Activated T-cell treated with anti-CD3 and anti-CD28 coated beads, Interleukin-2, amount 50 U/mL, for 48 hours (primary cell): ENCODE data around the gene CC2D1B.
"Not testable (repeated sequence)": the region's sequence is repeated elsewhere in the genome, so short reads cannot be mapped to it uniquely, and the experiment has no call there.

Experiments used
- DNase-seq, 2 experiments: peaks; one replicate each; pipeline ENCODE4 v3.0.0-alpha.2; 2020

CC2D1B gene, protein sequence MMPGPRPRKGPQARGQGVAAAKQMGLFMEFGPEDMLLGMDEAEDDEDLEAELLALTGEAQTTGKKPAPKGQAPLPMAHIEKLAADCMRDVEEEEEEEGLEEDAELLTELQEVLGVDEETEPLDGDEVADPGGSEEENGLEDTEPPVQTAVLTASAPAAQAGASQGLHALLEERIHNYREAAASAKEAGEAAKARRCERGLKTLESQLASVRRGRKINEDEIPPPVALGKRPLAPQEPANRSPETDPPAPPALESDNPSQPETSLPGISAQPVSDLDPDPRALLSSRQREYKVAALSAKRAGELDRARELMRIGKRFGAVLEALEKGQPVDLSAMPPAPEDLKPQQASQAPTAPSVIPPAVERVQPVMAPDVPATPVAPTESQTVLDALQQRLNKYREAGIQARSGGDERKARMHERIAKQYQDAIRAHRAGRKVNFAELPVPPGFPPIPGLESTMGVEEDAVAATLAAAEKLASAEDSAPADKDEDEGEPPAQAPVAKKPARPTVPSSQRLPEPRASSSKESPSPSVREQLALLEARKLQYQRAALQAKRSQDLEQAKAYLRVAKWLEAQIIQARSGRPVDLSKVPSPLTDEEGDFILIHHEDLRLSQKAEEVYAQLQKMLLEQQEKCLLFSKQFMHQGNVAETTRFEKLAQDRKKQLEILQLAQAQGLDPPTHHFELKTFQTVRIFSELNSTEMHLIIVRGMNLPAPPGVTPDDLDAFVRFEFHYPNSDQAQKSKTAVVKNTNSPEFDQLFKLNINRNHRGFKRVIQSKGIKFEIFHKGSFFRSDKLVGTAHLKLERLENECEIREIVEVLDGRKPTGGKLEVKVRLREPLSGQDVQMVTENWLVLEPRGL

DNA sequence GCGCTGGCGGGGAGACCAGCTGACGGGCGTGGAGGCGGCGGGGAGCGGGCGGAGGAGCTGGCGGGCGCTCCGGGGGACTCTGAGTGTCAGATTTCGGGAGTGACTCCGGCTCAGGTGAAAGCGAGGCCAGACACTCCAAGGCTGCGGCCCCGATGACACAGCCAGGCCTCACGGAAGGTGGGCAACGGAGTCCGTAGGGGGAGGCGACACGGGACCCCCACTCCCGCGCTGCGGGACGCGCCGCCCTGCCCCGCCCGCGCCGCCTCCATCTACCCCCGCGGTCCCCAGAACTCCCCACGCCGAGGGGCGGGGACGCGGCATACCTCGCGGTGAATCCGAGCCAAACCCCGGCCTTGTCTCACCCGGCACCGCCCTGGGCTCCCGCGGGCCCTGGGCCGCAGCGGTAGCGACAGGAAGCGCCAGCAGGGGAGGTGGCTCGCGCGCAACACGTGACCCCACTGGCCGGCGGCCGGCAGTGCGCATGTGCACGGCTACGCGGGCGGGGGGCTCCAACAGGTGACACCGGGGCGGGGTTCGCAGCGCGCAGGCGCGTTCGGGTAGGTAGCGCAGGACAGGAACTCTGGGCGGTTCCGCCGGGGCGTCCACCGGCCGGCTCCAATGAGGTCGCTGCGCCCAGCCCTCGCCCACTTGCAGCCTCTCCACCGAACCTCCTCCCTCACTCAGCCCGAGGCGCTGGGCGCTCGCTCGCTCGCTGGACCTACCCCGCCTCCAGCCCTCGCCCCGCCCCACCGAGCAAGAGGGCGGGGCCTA lies at the start of gene CC2D1B:
Gene CC2D1B, minus strand, starts transcription at position 460 of the 771 bp plus-strand sequence. CDS start 1,585 bp downstream, outside the sequence.
- DNase-seq, result peak; percentile 99

DNA sequence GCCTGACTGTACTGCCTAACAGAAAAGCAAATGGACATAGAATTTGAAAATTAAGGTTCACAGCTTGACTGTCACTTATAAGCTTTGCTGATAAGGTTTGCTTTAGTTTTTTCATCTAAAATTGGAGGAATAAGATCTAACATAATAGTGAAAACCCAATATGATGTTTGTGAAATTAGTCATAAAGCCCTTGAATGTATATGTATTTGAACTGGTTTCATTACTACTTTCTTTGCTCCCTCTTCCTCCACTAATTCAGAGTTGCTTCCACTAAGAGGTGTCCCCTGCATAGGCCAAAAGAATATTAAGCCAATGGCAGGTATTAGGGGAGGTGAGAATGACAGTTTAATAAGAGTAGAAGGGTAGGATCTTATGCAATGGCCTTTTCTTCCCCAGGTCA lies 48.9 kb upstream of the CC2D1B start:
- DNase-seq, result no peak

DNA sequence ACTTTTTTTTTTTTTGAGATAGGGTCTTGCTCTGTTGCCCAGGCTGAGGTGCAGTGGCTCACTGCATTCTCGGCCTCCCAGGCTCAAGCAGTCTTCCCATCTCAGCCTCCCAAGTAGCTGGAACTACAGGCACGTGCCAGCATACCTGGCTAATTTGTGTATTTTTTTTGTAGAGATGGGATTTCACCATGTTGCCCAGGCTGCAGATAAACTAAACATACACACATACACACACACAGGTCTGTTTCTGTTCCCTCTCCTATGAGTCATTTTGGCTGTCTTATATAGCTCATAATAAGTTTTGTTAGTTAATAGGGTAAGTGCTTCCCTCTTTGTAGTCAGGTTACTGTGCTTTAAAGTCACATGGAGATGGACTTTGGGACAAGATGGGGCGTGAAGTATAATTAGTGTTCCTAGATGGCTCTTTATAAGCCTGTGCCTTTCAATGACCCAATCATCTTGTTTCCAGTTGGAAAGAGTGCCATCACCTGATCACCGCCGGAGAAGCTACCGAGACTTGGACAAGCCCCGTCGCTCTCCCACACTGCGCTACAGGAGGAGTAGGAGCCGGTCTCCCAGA lies 47.5 kb upstream of the CC2D1B start:
- DNase-seq, result no peak

DNA sequence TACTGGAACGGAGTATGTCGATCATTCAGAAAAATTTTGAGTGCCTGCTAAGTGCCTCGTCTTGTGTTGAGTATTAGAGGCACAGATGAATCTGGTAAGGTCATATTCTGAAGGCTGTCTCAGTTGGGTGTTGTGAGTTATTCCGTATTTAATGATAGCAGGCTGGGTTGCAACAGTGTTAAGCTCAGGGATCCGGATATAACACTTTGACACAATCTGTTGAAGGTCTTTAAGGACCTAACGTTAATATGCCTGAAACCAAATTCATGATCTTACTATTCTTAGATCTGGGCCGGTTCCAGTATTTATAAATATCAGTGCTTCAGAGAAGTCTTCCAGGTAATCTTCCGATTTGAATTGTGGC lies 39.0 kb upstream of the CC2D1B start:
- DNase-seq, result no peak

DNA sequence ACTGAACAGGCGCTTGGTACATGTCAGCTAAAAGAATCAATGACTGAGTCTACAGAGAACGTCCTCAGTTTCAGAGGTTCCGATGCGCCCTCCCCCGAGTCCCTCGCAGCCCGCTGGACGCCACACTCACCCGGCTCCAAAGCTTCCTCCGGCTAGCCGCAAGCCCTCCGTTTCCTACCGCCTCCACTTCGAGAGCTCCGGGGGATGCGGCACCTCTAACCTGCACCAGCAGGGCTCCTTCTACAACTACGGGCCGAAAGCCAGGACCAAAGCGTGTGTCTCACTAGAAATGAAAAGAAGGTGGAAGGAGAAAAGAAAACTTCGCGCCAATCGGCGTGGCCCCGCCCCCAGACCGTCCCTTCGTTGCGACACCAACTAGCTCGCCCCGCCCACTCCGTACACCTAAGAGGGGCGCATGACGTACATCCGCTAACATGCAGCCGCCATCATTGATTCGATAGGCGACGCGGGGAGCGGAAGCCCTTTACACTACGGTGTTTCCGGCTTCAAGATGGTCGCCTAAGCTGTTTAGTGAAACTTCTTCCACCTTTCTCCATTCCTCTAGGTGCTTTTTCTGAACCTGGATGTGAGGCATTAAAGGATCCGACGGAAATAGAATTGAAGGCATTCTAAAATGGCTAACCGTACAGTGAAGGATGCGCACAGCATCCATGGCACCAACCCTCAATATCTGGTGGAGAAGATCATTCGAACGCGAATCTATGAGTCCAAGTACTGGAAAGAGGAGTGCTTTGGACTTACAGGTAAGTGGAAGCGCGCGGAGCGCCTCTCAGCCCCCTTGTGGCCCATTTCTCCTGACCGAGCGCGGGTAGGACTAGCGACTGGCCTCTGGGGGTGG lies 38.3 kb upstream of the CC2D1B start, which contains the start of the genes ORC1 and PRPF38A:
Gene ORC1, minus strand, starts transcription at position 308 of the 859 bp plus-strand sequence. CDS start 2,200 bp downstream, outside the sequence.
Gene PRPF38A, plus strand, starts transcription at position 487 of the 859 bp plus-strand sequence. Its CDS starts 148 bp downstream, at position 635.
- peak; percentile 98 to 99 for DNase-seq

DNA sequence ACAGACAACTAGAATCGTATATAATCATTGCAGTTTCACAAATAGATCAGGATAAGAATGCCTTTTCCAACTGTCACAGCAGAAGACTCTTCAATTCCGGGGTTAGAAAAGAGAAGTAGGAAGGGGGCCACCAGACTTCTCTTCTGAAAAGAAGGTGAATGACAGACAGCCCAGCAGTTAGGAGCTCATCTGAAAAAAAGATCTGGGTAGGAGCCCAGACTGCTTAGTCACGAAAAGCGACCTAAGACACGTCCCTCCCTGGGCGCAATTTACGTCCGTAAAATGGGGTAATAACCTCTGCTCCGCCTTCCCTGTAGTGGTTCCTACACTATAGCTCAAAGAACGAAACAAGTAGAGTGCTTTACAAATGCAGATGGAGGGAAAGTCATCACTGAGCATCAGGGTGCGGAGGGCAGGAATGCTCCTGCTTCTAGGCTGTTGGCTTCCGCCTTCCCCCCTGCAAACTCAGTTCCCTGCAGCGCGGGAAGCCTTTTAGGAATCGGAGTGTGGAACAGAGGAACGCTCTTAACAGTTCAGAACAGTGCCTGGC lies 37.6 kb upstream of the CC2D1B start:
- DNase-seq, result peak in 1 of 2 experiments; percentile 68

DNA sequence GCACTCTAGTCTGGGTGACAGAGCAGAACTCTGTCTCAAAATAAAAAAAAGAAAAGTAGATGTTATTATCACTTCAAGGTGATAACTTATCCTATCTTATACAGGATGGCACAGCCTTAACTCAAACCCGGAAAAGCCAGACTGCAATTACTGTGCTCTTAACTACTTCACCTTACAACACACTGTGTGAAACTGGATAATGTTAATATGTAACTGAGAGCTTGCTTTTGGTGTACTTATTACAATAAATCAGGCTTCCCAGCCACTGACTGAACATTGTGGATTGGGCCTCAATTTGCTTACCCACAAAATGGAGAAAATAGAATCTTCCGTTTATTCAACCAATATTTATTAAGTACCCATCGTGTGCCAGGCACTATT lies 36.8 kb upstream of the CC2D1B start:
- DNase-seq, result no peak

DNA sequence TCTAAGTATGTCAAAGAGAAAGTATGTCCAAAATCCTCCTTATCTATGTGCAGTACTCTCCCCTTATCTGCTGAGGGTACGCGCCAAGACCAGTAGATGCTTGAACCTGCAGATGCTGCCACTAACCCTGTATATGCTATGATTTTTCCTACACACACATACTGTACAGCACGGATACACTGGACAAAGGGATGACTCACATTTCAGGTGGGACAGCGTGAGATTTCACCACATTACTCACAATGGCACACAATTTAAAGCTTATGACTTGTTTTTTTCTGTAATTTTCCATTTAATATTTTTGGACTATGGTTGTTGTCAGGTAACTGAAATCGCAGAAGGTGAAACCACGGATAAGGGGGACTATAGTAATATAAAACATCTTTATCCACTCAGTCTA lies 34.1 kb upstream of the CC2D1B start:
- no peak for DNase-seq

DNA sequence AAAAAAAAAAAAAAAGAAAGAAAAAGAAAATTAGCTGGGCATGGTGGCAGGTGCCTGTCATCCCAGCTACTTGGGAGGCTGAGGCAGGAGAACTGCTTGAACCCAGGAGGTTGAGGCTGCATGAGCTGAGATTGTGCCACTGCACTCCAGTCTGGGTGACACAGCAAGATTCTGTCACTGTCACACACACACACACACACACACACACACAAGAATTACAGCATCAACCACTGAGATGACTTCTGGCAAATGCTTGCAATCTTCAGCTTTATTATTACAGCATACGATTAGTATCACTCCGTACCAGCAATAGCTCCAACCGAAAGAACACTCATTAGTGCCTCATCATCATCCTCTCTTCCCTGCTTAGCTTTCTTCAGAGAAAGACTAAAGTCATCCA lies 33.6 kb upstream of the CC2D1B start:
- DNase-seq, result no peak

DNA sequence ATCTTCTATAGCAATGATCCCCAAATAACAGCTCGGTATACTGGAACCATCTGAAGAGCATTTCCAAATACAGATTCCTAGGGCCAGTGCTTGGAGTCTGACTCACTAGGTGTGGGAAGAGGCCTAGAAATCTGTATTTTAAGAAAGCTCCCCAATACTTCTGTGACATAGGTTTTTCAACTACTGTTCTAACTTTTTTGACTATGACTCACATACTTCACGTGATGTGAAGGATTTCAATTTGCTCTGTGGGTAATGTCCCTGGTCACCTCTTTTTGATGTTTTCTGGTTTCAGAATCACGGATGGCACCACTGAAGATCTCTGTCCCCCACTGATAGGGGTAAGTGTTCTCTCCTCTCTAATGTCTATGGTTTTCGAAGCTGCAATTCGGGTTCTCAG lies 27.2 kb upstream of the CC2D1B start:
- no peak for DNase-seq

DNA sequence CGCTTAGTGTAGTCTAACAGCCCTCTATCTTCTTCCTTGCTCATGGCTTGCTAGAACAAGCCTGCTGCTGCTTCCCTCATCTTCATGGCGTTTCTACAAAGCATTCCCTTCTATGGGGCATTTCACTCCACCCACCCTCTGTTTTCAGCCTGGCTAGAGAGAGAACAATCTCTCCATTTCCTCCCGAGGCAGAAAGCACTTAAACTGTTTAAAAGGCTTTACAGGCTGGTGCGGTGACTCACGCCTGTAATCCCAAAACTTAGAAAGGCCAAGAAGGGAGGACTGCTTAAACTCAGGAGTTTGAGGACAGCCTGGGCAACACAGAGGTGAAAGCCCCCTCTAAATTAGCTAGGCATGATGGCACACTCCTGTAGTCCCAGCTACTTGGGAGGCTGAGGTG lies 20.5 kb upstream of the CC2D1B start:
- no peak for DNase-seq

DNA sequence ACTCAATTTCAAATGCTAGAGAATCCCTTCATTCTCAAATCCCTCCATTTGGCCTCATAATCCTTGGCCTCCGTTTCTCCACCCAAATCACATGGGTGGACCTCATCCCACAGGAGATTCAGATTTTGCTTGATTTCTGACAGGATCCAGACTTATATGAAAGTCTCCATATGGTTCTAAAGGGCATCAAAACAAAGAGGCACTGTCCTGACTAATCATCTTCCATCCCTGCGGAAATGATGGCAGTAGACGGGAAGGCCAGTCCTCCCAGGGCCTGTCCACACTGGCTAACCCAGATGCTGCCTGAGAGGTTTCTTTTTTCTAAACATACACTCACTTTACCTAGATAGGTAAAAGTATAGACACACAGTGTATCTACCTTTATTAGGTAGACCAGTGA lies 19.4 kb upstream of the CC2D1B start:
- DNase-seq, result no peak

DNA sequence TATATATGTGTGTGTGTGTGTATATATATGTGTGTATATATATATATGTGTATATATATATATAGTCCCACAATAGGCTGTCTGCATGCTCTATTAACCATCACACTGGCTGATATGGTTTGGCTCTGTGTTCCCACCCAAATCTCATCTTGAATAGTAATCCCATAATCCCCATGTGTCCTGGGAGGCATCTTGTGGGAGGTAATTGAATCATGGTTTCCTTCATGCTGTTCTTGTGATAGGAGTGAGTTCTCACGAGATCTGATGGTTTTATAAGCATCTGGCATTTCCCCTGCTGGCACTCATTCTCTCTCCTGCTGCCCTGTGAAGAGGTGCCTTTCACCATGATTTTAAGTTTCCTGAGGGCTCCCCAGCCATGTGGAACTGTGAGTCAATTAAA lies 3.8 kb upstream of the CC2D1B start:
- not testable (repeated sequence) for DNase-seq

DNA sequence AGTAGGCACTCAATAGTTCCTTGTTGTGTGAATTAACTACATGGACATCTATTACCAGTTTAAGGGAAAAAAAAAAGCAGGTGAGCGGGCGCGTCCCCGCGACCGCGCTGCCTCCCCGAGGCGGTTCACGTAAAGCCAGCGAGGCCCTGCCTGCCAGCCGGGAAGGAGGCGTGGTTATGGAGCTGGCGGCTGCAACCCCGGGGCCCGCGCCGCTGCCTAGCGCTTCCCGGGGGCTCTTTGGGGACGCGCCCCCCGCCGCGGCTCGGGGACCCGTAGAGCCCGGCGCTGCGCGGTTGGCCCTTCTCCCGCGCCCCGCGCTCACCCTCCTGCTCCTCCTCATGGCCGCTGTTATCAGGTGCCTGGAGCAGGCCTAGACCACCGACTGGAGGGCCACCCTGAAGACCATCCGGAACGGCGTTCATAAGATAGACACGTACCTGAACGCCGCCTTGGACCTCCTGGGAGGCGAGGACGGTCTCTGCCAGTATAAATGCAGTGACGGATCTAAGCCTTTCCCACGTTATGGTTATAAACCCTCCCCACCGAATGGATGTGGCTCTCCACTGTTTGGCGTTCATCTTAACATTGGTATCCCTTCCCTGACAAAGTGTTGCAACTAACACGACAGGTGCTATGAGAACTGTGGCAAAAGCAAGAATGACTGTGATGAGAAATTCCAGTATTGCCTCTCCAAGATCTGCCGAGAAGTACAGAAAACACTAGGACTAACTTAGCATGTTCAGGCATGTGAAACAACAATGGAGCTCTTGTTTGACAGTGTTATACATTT lies 2.6 kb upstream of the CC2D1B start:
- peak; percentile 52 to 72 for DNase-seq

DNA sequence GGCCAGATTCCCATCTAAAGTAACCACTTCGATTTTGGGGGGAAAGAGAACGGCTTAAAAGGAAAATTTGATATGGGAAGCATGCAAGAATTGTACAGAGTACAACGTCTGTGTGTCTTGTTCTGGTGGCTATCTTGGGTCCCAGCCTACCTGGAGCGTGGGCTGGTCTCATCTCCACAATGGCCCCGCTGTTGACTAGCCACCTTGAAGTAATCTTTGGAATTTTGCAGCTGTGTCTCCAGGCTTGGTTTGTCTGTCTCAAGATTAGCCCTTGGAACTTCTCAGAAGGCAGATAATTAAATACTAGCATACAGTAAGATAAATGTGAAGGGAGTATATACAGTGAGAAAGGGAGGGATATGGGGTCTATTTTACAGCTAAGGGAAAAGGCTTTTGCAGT lies 1.3 kb upstream of the CC2D1B start:
- no peak for DNase-seq

DNA sequence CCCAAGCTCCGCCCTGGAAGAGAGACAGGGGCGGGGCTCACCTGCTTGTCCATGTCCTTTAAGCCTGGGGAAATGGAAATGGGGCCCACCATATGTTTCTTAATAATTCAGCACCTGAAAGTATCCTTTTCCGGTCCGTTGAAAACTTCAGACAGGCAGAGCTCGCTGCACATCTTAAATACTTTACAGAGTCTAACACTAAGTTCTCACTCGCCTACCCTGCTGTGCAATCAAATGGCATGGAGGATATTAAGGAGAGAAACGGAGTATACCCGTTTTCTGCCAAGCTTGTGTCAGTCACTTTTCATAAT lies 467 bp upstream of the CC2D1B start:
- DNase-seq, result no peak

DNA sequence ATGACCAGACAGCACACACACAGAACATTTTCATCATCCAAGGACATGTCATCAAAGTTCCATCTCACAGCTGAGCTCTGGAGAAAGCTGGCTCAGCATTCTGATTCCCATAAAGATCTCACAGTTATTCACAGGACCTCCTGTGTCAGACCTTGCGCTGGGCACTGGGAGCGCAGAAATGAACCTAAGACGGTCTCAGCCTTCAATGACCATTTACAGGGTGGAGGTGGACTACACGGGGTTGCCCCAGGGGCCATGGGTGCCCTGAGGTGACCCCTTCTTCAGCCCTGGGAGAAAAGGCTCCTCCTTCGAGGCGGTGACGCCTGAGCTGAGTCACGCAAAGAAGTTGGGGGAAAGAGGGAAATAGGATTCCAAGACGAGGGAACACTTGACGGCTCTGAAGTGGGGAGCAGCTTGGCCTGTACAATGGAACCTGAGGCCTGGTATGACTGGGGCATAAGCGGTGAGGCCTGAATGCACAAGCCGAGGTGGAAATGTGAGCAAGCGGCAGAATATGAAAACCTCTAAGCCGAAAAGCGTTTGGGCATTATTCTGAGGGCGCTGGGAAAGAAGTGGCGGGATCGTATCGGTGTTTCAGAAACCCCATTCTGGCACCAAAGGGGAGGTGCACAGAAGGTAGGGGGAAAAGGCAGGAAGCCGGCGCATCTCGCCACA lies 797 bp downstream of the CC2D1B start:
- peak in 1 of 2 experiments; percentile 58 for DNase-seq

DNA sequence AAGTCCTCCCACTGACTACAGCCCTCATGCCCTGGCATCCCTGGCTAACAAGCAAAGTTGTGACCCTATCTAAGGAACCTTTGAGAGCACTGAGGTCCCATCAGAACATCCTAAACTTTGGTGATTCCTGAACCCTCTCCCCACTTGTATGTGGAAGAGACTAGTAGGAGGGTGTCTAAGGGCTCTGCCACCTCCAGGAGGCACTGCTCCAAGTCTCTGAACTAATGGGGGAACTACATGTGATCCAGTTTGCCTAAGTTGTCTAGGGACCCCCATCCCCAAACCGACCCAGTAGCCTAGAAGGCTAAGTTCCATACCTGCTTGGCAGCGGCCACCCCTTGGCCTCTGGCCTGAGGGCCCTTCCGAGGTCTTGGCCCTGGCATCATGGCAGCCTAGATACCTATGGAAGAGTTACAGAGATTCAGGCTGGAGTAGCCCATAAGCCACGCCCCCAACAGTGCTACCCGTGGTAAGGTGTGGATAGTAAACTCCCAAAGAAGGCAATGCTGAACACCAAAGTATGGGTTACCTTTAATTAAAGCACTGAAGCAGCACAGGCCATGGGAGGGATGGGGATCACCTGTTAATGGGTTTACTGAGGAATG lies 1.7 kb downstream of the CC2D1B start:
- peak in 1 of 2 experiments; percentile 34 for DNase-seq

DNA sequence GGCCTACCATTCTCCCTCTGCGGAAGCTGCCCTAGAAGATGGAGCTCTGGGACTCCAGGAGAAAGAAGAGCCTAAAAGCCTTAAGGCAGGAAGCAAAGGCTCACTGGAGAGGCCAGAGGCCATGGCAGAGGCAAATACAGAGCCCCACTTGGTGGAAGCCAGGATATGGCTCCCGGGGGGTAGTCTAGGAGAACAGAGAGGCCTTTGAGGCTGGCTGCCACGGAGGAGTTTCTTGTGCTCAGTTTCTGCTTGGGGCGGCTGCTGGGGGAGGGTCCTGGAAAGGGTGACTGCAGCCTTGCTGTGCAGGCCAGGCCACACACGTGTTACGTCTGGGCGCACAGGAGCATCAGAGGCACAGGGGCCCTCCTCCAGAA lies 5.4 kb downstream of the CC2D1B start:
- DNase-seq, result no peak
